HG02798 (cell line): ENCODE data around the gene CADPS.

Experiments used
- ATAC-seq: cut with Tn5 transposase; IDR thresholded peaks from one replicate; pipeline ENCODE4 v1.9.1; 2021; ENCODE audit warnings: mild to moderate bottlenecking; ENCODE audit not compliant: unreplicated experiment, poor library complexity

The CADPS gene

DNA sequence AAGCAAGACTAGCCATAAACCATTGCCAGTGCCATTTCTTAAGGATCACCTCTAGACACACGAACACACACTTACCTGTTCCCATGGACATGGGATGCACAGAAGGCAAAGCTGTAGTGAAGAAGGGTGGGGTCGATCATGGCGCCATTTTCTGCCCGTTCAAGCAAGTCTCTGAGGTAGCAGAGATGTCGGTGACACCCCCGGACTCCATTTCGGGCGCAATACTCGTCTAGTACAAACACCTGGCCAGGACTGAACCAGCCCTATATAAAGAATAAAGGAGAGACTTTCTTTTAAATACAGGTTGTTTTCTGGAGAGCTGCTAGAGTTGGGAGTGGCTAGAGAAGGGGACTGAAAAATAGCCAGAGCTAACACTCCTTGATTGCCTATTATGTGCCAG lies 342.4 kb downstream of the CADPS start:
- ATAC-seq, result no peak

GRCh38 chr3:62531981-62532380 lies 343.2 kb downstream of the CADPS start:
- no peak for ATAC-seq

- no peak for ATAC-seq
Measured at GRCh38 chr3:62531493-62531892, 343.7 kb downstream of the CADPS start.

DNA sequence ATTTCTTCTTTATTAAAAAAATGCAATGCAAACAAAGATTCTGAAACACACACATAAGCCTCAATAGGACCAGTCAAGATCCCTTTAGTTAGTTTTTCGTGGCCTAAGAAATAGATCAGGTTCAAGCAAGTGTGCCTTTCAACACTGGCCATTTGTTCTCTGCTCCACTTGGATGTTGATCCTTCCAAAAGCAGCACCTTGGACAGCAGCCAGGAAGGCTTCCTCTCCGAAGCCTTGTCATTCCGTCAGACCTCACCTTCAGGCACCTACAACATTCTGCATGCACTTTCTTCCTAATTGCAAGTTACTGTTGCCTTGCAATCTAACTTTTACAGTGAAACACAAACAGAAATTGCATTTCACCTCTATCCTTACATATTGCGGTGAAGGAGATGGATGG lies 346.0 kb downstream of the CADPS start:
- no peak for ATAC-seq

DNA sequence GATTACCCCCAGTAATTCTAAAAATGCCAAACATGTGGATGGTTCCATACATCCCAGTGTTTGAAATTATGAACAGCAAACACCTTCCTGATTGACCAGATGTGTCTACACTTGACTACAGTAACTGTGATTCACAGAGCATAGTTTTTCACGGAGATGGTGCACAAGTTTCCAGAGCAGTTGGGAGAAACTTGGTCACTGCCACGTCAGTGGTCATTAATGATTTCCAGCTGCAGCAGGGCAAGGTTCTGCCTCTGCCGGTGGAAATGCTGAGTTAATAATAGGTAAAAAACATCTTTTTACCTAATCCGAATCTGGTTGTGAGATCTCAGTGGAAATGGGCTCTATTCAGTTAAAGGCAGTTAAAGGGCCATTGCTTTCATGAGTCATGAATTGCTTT lies 347.7 kb downstream of the CADPS start:
- ATAC-seq, result no peak

- ATAC-seq, result no peak
Measured at GRCh38 chr3:62525281-62525680, 349.9 kb downstream of the CADPS start.

DNA sequence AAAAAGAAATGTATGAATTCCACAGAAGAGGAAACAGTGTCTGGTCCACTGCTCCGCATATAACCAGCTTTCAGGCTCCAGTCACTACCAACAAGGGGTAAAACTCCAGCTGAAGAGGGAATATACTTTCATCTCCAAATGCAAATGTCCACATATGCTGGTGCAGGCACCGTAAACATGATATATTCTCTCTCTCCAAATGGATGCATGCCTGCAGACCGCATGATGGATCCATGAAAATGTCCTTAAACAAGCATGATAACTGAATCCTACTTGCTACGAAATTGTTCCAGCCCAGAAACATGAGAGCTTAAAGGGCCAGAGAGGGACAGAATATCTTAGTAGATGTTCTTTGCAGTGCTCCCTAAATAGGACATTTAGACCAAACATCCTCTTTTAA lies 351.5 kb downstream of the CADPS start:
- no peak for ATAC-seq

- ATAC-seq, result no peak
Measured at GRCh38 chr3:62521464-62522105, 353.6 kb downstream of the CADPS start.

- no peak for ATAC-seq
Measured at GRCh38 chr3:62503516-62503915, 371.7 kb downstream of the CADPS start.

- no peak for ATAC-seq
Measured at GRCh38 chr3:62502315-62503300, 372.6 kb downstream of the CADPS start.

- no peak for ATAC-seq
Measured at GRCh38 chr3:62501289-62501668, 373.9 kb downstream of the CADPS start.

GRCh38 chr3:62500556-62501288 lies 374.5 kb downstream of the CADPS start:
- no peak for ATAC-seq

DNA sequence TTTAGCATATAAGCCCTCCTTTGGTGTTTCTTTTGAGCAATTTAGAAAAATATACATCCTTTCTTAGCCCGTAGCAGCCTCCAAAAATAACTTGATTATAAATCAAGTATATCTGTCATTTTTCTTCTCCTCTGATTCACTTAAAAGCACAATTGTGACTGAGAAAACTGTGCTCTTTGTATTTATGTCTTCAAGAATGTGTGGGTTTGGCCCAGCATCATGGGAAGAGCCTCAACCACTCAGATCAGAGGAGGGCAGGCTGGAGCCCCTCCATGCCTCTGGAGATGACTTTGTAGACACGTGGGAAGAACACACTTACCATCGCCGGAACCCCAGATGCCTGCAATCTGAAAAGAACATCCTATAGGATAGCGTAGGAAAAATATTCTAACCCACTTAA lies 378.1 kb downstream of the CADPS start:
- no peak for ATAC-seq

DNA sequence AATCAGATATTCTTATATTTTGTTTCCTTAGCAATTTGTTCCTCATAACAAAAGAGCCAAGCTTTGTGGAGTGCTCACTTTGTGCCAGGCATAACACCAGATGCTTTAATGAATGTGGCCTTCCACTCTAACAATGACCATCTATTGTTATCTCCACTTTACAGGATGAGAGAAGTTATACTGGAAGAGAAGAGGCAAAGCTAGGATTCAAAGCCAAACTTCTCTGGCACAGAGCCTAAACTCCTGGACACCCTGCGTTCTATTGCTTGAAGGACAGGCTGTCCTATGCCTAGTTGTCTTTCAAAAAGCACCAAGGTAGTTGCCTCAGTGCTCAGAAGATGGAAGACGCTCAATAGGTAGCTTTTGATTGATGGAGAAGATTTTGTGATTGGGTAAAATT lies 378.7 kb downstream of the CADPS start:
- no peak for ATAC-seq

DNA sequence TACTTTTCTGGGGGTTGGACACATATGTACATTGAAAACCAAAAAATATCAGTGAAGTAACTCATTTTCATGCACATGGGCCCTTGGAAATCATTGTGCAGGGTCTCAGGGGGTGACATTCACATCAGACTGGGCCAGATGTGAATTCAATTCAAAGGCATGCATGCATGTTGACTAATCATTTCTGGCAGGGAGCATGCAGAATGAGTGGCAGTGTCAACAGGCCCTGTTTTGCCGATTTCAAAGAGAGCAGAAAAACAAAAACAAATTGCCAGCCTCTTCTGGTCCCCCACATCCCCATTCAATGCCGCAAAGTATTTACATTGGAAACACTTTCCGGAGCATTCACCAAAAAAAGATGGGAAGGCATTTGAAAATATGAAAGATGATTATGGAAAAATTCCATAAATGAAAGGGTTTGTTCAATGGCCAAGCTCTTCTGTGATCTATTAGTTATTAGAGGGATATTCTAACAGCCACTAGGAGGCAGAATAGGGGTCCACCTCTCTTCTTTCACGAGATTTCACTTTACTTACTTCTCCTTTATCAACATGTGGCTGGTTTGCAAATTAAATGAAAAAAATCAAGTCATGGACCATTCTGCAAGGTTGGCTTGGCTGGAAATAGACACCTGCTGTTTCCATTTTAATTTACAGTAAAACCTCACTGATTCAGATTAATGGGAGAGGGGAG lies 382.0 kb downstream of the CADPS start:
- no peak for ATAC-seq

DNA sequence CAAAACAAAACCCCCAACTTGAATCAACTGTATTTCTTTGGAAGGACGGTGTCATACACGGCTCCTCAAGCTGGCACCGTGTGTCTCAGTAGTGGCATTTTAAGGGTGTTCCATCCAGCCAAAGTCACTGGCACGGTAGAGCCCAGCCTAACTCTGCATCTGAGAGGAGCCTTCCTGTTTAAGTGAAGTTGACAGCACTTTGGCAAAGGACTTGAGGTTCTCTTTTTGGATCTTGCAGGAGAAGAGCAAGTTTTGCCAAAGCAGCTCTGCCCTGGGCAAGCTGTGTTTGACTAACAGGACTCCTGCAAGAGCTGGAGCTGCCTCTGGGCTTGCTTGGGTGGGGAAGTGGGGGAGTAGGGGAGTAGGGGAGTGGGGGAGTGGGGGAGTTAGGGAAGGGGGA lies 392.3 kb downstream of the CADPS start:
- ATAC-seq, result no peak

DNA sequence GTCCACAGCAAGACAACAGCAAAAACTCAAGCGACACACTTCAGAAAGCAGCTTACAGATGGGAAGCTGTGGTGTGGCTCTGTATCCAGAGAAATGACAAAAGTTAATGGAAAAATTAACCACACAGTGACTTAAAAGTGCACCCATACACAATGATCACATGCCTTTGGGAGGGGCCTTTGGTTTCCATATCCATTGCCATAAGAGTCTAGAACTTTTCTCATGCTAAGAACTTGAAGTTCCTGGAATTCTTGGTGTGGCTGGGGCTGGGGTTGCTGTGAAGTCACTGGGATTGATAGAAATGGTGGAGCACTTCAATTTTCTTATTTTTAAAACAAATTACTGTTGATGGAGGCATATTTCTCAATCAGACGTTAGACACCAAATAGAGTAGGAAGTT lies 393.3 kb downstream of the CADPS start:
- ATAC-seq, result no peak

DNA sequence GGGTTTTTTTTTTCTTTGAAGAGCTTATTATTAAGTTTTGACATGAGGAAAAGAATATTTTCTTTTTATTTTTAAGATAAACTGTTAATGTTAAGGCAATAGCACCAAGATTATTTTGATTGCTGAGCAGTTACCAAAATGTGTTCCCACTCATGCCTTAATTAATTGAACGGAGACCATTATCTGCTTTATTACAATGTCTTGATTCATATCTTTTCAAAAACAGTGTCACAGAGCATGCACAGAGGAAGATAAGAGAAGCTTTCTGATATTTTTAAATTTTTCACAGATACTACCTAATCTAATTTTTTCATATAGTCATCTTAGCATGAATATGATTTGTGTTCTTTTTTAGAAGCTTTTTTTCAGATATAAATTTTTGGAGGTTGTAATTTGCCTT lies 395.2 kb downstream of the CADPS start:
- no peak for ATAC-seq

GRCh38 chr3:62479326-62479725 lies 395.9 kb downstream of the CADPS start:
- ATAC-seq, result no peak

DNA sequence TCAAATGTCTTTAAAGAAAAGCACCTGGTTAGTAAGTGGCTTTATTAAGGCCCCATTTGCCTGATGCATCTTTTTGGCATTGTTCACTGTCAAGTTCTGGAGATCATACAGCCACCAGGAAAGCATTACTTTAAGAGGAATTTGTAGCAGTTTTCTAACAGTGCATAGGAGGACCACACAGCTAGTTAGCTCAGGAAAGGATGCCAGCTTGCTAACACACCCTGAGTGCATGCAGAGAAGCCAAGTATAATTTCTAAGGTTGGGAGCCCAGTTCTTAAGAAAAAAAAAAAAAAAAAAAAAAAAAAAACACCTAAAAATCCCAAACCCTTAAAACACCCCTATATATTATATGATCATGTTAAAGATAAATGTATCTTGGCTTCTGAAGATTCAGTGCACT lies 399.9 kb downstream of the CADPS start:
- no peak for ATAC-seq
